ENCODE results near the gene SH3BP1.

Gene SH3BP1

DNA sequence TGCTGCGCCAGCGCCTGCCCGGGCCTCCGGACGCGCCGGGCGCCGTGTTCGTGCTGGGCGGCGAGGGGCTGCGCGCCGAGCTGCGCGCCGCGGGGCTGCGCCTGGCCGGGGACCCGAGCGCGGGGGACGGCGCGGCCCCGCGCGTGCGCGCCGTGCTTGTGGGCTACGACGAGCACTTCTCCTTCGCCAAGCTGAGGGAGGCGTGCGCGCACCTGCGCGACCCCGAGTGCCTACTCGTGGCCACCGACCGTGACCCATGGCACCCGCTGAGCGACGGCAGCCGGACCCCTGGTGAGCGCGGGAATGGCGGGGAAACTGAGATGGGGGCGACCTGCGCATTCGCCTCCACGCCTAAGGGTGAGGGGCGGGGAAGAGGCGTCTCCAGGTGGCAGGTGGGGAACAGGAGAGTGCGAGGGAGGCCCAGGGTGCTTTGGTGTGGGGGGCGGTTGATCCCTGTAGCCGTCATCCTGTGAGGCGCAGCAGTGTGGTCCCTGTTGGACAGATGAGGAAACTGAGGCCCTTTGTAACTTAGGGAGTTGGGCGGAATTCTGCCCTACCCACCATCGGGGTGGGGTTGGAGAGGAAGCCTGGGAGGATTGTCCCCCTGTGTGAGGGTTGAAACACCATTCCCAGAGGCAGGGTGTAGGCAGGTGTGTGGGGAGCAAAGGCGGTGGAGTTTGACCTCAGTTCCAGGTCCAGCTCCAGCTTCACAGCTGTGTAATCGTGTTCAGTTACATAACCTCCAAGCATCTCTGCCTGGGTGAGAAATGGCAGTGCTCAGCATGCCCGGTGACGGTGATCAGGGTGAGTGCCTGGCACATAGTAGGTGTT is 19.8 kb downstream of the SH3BP1 start:
- no peak for DNase-seq (ENCODE audit: low read depth)

DNA sequence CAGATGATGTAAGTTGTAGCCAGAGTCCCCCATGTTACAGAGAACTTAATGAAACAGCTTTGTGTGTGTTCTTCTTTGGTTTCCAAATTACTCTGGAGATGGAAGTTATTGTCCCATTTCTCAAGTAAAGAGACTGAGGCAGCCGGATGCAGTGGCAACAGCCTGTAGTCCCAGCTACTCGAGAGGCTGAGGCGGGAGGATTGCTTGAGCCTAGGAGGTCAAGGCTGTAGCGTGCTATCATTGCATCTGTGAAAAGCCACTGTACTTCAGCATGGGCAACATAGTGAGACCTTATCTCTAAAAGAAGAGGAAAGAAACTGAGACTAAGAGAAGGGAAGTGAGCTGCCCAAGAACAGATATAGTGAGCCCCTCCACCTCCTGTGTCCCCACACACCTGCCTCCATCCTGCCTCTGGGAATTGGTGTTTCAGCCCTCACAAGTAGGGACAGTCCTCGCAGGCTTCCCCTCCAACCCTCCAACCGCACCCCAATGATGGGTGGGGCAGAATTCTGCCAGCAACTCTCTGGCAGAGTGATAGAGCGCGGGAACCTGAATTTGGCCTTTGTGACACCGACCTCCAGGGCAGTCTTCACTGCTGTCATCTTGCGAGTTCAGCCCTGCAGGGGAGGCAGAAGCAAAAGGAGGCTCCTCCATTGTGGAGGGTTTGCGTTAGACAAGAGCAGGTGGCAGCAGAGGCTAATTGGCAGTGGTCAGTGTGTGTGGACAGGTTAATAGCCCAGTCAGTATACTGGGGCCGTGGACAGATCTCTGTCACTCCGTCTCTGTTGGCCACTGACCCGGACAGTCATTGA is 20.6 kb downstream of the SH3BP1 start:
- no peak for DNase-seq (ENCODE audit: low read depth)

DNA sequence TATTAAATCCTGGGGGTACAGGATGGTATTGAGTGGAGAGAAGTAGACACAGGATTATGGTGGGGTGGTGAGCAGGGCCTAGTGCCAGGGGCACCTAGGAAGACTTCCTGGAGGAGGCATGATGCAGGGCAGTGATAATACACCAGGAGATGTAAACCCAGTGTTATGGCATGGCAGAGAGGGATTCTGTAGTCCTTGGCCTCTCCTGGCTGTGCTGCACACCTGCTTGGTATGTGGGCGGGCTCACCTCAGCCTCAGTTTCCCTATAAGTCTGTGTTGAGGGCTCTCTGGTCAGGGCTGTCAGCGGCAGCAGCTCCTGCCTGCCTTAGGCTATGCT is 21.2 kb downstream of the SH3BP1 start:
- DNase-seq (ENCODE audit: low read depth): no peak

DNA sequence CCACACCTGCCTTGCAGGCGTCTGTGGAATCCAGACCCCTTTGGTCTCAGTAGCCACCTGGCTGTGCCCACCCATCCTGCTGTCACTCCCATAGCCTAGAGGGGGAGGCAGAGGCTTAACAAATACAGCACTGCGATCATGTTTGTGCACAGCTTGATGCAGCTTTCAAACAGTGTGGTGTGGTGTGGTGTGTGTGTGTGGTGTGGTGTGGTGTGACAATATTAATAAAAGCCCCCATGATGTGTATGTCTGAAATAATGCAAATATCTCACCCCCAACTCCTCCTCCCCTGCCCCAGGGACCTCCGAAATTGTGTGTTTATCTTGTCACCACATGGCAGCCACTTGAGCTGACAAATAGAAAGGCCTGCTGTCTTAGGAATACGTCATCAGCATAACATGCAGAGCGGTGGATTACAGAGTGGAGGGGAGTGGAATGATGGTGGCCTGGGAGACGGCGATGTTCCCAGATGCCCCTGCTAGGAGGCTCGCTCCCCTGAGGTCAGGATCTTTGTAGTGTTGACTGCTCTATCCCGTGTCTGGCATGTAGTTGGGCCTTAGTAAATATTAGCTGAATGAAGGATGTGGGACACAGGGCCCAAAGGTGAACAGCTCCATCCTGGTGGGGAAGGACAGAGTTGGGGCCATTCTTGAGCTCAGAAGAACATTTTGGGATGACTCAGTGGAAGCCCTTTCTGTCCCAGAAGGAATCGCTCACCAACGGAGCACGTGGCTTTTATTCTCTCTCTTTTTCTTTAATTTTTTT is 21.9 kb downstream of the SH3BP1 start:
- DNase-seq (ENCODE audit: low read depth): no peak

DNA sequence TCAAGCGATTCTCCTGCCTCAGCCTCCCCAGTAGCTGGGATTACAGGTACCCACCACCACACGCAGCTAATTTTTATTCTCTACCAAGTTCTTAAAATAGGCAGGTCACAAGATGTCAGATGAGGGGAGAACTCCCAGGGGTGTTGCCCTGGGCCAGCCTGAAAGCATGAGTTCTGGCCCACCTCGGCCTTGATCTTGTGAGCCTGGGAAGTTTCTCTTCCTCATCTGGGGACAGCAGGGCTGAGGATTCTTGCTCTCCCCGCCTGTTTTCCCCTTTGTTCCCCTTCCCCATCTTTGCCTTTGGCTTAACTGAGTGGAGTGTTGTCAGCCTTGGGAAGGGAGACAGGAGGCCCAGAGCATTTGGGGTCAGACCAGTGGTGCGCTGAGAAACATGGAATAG is 22.6 kb downstream of the SH3BP1 start:
- no peak for DNase-seq (ENCODE audit: low read depth)

DNA sequence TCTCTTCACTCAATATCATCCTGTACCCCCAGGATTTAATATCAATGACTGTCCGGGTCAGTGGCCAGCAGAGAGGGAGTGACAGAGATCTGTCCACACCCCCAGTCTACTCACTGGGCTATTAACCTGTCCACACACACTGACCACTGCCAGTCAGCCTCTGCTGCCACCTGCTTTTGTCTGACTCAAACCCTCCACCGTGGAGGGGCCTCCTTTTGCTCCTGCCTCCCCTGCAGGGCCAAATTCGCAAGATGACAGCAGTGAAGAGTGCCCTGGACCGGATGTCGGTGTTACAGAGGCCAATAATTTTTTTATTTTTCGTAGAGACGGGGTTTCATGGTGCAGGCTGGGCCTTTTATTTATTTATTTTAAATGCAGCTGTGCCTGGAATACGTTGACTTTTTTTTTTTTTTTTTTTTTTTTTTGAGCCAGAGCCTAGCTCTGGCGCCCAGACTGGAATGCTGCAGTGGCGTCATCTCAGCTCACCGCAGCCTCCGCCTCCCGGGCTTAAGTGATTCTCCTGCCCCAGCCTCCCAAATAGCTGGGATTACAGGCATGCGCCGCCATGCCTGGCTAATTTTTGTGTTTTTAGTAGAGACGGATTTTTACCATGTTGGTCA is 24.2 kb downstream of the SH3BP1 start:
- no peak for DNase-seq (ENCODE audit: low read depth)

DNA sequence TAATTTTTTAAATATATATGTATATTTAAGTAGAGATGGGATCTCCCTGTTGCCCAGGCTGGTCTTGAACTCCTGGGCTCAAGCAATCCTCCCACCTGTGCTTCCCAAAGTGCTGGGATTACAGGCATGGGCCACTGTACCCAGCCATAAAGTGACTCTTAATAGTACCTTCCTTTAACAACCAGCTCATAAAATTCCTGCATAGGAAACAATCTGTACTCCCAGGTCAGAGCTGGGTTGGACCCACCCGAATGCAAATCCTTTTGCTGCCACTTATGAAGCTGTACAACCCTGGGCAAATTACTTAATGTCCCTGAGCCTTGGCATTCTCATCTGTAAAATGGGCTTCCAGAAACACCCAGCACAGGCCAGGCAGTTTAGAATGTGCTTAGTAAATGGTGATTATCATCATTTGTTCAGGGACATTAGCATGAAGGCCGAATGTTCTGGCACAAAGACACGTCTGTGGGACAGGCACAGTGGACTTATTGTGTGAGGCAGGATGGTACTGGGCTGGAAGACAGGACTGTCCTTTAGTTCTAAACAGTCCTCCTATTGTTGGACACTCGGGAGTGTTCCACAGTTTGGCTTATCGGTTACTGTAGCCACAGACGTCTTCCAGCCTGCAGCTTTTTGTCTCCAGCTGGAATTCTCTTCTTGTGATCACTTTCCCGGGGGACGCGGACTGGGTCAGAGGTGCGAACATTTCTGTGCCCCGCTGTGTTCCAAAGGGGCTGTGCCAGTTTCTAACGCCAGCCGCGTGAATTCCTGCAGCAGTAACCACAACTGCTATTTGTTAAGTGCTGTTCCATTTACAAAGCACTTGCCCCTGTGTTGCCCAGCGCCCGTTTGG is 25.0 kb downstream of the SH3BP1 start:
- no peak for DNase-seq (ENCODE audit: low read depth)

DNA sequence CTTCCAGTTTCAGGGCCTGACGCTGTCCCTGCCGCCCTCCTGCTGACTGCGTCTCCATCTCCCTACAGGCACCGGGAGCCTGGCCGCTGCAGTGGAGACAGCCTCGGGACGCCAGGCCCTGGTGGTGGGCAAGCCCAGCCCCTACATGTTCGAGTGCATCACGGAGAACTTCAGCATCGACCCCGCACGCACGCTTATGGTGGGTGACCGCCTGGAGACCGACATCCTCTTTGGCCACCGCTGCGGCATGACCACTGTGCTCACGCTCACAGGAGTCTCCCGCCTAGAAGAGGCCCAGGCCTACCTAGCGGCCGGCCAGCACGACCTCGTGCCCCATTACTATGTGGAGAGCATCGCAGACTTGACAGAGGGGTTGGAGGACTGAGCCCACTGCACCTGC is 26.0 kb downstream of the SH3BP1 start:
- DNase-seq (ENCODE audit: low read depth): no peak

DNA sequence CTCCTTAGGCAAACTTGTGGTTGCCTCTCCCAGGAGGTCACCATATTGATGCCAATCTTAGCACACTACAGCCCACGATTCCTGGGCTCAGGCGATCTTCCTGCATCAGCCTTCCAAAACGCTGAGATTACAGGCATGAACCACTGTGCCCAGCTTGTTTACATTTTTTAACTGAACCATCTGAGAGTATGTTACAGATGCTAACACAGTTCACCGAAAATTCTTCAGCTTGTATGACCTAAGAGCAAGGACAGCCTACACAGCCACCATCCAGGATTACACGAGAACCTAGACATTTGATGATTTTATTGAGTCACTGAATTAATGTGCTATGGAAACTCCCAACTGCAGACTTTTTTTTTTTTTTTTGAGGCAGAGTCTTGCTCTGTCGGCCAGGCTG is 30.1 kb downstream of the SH3BP1 start:
- no peak for DNase-seq (ENCODE audit: low read depth)

DNA sequence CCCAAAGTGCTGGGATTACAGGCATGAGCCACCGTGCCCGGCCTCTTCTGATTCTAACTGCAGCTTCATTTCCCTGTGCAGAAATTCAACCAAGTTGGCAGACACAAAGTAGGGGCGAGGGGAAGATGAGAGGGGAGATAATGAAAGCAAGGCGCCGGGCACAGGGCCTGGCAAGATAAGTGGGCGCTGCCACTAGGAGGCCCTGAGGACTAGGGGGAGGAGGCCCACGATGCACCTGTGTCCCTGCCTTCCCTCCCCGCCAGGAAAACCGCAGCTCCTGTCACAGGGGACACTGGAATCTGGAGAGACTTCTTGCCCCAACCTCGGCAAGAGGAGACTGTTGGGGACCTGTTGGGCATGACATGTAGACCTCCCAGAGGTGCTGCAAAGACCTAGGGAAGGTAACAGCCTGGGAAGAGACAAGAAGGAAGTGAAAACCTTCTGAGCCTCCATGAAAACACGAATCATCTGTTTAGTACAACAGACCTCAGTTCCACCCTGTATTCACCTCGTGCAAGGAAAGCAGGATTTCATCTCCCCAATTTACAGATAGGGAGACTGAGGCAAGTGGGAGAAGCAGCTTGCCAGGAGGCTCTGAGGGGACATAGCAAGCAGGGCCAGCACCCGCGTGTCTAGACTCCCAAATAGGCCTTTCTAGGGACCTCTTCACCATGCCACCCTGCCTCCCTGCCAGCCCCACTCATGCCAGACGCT is 32.9 kb downstream of the SH3BP1 start:
- no peak for DNase-seq (ENCODE audit: low read depth)

DNA sequence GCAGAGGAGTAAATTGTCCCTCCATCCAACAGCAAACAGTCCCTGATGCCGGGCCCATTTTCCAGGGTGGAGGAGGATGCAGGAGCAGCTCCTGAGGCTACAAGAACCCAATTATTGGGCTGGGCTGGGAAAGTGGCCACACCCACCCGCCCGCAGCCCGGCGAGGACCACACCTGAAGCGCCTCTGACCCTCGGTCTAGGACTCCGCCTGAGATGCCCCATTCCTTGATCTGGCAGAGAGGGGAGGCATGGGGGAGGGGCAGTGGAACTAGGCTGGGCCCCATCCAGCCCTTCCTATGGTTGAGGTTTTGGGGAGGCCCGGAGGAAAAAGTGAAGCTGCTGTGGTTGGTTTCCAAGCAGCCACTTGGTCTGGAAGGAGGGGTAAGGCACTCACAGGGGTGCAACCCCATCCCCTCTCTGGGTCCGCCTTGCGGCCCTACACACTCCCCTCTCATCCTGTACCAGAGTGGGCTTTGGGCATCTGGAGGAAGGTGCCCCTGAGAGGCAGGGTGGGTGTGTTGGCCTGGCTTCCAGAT is 33.5 kb downstream of the SH3BP1 start:
- DNase-seq (ENCODE audit: low read depth): no peak

DNA sequence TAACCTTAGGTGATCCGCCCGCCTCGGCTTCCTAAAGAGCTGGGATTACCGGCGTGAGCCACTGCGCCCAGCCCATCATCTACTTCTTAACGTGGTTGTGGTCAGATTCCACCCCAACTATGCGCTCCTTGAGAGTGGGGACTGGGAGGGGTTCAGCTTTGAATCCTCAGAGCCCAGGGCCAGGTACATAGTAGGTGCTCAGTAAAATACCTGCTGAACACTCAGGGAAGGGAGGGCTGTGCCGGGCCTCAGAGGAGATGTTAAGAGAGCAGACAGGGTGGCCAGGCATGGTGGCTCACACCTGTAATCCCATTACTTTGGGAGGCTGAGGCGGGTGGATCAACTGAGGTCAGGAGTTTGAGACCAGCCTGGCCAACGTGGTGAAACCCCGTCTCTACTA is 34.8 kb downstream of the SH3BP1 start:
- no peak for DNase-seq (ENCODE audit: low read depth)

DNA sequence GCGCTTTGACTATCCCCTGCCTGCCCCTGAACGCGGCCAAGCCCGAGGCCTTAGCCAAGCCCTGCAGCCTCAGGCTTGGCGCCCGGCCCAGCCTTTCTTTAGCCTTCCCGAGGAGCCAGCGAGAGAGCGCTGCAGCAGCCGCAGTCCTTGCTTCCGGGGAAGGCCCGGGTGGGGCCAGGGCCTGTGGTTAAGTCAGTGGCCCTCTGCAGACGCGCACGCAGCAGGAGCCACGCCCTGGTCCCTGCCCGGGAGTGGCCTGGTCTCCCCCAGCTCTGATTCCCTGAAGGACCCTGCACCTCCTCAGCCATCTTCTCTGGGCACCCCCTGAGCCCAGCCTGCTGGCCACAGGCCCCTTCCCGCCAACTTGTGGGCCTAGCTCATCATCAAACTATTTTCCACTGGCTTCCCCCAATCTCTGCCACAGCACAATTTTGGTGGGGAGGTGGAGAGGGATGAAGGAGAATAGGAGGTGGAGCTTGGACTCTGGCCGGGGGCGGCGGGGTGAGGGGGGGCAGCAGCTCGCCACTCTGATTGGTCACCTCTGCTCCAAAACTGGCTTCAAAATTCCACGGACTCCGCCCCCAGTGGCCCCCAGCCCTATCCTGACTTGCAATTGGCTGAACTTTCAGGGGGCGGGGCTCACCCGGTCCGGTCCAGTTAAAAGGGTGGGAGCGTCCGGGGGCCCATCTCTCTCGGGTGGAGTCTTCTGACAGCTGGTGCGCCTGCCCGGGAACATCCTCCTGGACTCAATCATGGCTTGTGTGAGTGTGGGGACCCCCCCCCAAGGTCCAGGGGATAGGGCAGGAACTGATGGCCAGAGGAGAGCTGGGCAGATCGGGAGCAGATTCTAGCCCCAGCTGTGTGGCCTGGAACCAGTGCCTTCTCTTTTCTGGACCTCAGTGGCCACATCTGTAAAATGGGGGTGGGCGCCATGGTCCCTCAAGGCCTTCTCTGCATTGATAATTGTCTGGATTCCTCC is 35.8 kb downstream of the SH3BP1 start, which contains the start of gene LGALS1:
TSS of gene LGALS1 (plus strand) at position 686 of the 979 bp plus-strand sequence. CDS start at position 753, 67 bp downstream.
- DNase-seq (ENCODE audit: low read depth): peak; percentile 92

DNA sequence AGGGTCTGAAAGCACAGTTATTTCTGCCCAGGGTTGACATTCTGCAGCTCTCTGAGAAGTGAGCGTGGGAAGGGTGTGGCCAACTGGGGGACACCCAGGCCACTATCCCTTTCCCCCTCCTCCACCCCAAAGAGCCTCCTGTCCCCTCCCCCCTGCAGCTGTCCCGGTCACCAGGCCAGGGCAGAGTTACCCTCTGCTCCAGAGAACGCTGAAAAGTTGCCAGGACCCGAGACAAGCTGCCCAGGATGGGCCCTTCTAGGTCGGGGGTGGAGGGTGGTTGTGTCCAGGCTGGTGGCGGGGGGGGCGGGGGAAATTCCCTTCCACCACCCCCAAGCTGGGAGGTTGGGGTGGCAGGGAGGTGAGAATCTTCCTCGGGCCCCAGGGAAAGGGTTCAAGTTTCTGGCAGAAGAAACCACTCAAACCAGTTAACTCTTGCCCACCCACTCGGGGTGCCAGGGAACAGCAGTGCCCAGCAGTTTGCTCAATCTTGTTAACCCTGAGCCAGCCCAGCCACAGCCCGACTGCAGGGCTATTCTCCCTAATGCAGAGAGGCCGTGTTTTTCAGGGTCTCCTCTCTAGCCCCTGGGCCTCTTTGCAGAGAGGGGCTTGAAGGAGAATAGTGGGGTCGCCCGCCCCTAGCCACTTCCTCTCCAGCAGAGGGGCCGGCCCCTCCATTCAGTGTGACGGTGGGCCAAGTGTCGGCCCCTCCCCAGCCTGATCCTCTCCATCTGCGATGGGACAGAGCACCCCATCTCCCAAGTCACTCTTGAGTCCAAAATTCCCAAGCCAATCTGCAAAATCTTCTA is 36.7 kb downstream of the SH3BP1 start:
- no peak for DNase-seq (ENCODE audit: low read depth)

DNA sequence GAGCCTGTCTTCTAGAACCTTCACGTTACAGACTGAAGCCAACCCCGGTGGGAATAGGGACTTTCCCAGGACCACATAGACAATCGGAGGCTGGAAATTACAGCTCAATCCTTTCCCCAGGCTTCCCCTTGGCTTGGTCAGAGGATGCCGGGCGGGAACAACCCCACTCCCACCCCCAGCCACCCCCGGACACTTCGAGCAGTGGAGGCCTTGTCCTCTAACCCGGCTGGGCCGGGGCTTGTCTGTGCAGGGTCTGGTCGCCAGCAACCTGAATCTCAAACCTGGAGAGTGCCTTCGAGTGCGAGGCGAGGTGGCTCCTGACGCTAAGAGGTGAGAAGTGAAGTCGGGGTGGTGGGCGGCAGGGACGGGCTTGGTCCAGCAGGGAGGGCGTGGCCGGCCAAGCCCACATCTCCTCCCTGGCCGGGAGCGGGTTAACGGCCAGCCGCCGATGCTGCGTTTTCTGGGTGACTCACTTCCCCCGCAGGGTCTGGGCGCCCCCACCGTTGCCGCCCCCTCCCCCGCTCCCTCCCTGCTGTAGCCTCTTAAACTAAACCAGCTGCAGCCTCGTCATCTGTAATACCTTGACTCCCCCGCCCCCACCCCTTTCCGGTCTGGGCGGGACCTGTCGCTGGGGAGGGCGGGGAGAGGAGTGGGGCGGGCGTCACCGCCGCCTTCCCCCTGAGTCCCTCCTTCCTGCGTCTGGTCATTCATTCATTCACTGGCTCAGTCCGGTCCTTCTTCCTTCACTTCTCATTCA is 37.4 kb downstream of the SH3BP1 start:
- no peak for DNase-seq (ENCODE audit: low read depth)

DNA sequence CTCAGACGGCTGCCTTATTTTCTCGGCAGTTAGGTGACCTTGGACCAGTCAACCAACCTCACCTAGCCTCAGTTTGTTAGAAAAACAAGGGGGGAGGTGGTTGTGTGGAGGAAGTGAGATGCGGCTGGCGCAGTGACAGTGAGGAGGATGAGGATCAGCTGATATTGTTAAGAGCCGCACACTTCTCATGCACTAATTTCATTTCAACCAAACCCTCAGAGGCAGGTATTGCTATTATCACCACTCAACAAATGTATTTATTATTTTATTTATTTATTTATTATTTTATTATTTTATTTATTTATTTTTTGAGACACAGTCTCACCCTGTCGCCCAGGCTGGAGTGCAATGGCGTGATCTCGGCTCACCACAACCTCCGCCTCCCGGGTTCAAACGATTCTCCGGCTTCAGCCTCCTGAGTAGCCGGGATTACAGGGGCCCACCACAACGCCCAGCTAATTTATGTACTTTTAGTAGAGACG is 38.1 kb downstream of the SH3BP1 start:
- DNase-seq (ENCODE audit: low read depth): no peak

DNA sequence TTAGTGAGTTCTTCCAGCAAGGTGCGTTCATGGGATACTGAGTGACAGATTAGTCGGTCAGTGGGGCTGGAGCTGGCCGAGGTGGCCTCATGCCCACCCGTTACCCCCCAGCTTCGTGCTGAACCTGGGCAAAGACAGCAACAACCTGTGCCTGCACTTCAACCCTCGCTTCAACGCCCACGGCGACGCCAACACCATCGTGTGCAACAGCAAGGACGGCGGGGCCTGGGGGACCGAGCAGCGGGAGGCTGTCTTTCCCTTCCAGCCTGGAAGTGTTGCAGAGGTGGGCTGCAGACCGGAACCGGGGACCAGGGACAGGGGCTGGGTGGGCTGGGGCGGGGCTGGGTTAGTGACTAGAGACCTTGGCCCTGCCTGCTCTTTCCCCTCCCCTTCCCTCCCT is 38.9 kb downstream of the SH3BP1 start:
- DNase-seq (ENCODE audit: low read depth): no peak
